Liver (tissue), 9 donors: ENCODE data around the gene WHRN. TPM values are rescaled to one million over a fixed set of nuclear protein-coding genes. Genes with fewer than 3 reads are reported as not detected.

Experiments used
- DNase-seq: peaks from one replicate; pipeline ENCODE4 v3.0.0-alpha.2; 2017; ENCODE audit warnings: low spot score
- H3K27ac ChIP-seq, 2 donors: one replicate each; pipeline ENCODE4 v1.7.0; 2013; ENCODE audit warnings: inconsistent platforms in 2 of 2, low read length in 2 of 2, control low read depth in 1 of 2, low read depth in 1 of 2, mild to moderate bottlenecking in 1 of 2
- H3K27me3 ChIP-seq, 4 donors: one replicate each; pipeline versions ENCODE4 v1.6.1 to v1.7.0; 2013; ENCODE audit warnings: low read length in 3 of 4, inconsistent platforms in 1 of 4, mild to moderate bottlenecking in 1 of 4, moderate library complexity in 1 of 4; ENCODE audit not compliant: control insufficient read depth in 4 of 4, insufficient read depth in 4 of 4
- H3K36me3 ChIP-seq, 4 donors: one replicate each; pipeline versions ENCODE4 v1.6.1 to v1.7.0; 2013; ENCODE audit warnings: low read length in 3 of 4, mild to moderate bottlenecking in 3 of 4, low read depth in 1 of 4, moderate library complexity in 1 of 4; ENCODE audit not compliant: control insufficient read depth in 4 of 4, insufficient read depth in 3 of 4
- H3K4me1 ChIP-seq, 4 donors: one replicate each; pipeline versions ENCODE4 v1.6.1 to v1.7.0; 2013; ENCODE audit warnings: low read length in 3 of 4, mild to moderate bottlenecking in 3 of 4, moderate library complexity in 1 of 4; ENCODE audit not compliant: control insufficient read depth in 4 of 4, insufficient read depth in 4 of 4
- H3K4me3 ChIP-seq, 3 donors: one replicate each; pipeline versions ENCODE4 v1.6.1 to v1.7.0; 2013; ENCODE audit warnings: low read length in 3 of 3, control low read depth in 1 of 3, low read depth in 1 of 3, mild to moderate bottlenecking in 1 of 3
- H3K9ac ChIP-seq, 2 donors: one replicate each; pipeline ENCODE4 v1.7.0; 2013; ENCODE audit warnings: low read length in 2 of 2, mild to moderate bottlenecking in 2 of 2, moderate library complexity in 2 of 2, control low read depth in 1 of 2, low read depth in 1 of 2
- H3K9me3 ChIP-seq, 4 donors: one replicate each; pipeline versions ENCODE4 v1.6.1 to v1.7.0; 2013; ENCODE audit warnings: low read length in 3 of 4; ENCODE audit not compliant: control insufficient read depth in 4 of 4
- EGR1 ChIP-seq, 2 donors: IDR thresholded peaks; 2 replicates each; pipeline ENCODE4 v1.6.1; 2016 to 2018; ENCODE audit warnings: antibody characterized with exemption in 2 of 2, low read depth in 2 of 2
- FOXA1 ChIP-seq: IDR thresholded peaks from 2 replicates; pipeline ENCODE4 v1.6.1; 2016; ENCODE audit warnings: antibody characterized with exemption
- FOXA2 ChIP-seq: IDR thresholded peaks from 2 replicates; pipeline ENCODE4 v1.6.1; 2016; ENCODE audit warnings: antibody characterized with exemption
- GABPA ChIP-seq, 2 donors: IDR thresholded peaks in 1 of 2; conservative IDR thresholded peaks in 1 of 2; 2 replicates each; pipeline ENCODE4 v1.6.1; 2016; ENCODE audit warnings: antibody characterized with exemption in 2 of 2, mild to moderate bottlenecking in 1 of 2, moderate library complexity in 1 of 2
- HNF4A ChIP-seq, 2 donors: conservative IDR thresholded peaks; 2 replicates each; pipeline ENCODE4 v1.6.1; 2016; ENCODE audit warnings: antibody characterized with exemption in 2 of 2, mild to moderate bottlenecking in 2 of 2
- HNF4G ChIP-seq: IDR thresholded peaks from 2 replicates; pipeline ENCODE4 v1.6.1; 2016; ENCODE audit warnings: antibody characterized with exemption
- JUND ChIP-seq, 2 donors: IDR thresholded peaks; 2 replicates each; pipeline ENCODE4 v1.6.1; 2016; ENCODE audit warnings: antibody characterized with exemption in 2 of 2
- NR2F2 ChIP-seq: IDR thresholded peaks from 2 replicates; pipeline ENCODE4 v1.6.1; 2016; ENCODE audit warnings: antibody characterized with exemption
- RAD21 ChIP-seq, 2 donors: IDR thresholded peaks; 2 replicates each; pipeline ENCODE4 v1.6.1; 2016; ENCODE audit warnings: antibody characterized with exemption in 2 of 2, mild to moderate bottlenecking in 2 of 2
- RXRA ChIP-seq, 2 donors: IDR thresholded peaks; 2 replicates each; pipeline ENCODE4 v1.6.1; 2017 to 2018; ENCODE audit warnings: antibody characterized with exemption in 2 of 2, mild to moderate bottlenecking in 1 of 2
- SP1 ChIP-seq: IDR thresholded peaks from 2 replicates; pipeline ENCODE4 v1.6.1; 2018; ENCODE audit warnings: antibody characterized with exemption, mild to moderate bottlenecking
- TAF1 ChIP-seq: conservative IDR thresholded peaks from 2 replicates; pipeline ENCODE4 v1.6.1; 2016; ENCODE audit warnings: antibody characterized with exemption, mild to moderate bottlenecking
- YY1 ChIP-seq: IDR thresholded peaks from 2 replicates; pipeline ENCODE4 v1.6.1; 2016; ENCODE audit warnings: antibody characterized with exemption, mild to moderate bottlenecking
- WGBS: extraction: QIAGEN DNeasy Blood & Tissue Kit; methylation state at CpG from one replicate; pipeline ENCODE4 v1.1.7; 2013; 5-methylcytosine and 5-hydroxymethylcytosine counted together
- polyA plus RNA-seq, 2 donors: library from polyadenylated mRNA; stranded (reverse) in 1 of 2; unstranded in 1 of 2; fragments of 200-250 nt in 1 of 2; fragments of >200 nt in 1 of 2; fragmentation: Nextera tagmentation in 1 of 2; extraction: Ambion mirVana in 1 of 2; gene quantifications; one replicate each; pipeline versions ENCODE4 v1.2.1 to v1.2.3, GENCODE V29; 2013 to 2015
- total RNA-seq, 2 donors: library from RNA; depleted of rRNA; stranded (reverse); fragments of >200 nt; gene quantifications; one replicate each; pipeline ENCODE4 v1.2.3, GENCODE V29; 2014
- TF ChIP-seq, protein P1 (sequence below): IDR thresholded peaks from 2 replicates; pipeline ENCODE4 v1.6.1; 2016; ENCODE audit warnings: antibody characterized with exemption
- TF ChIP-seq, protein P2 (sequence below): IDR thresholded peaks from 2 replicates; pipeline ENCODE4 v1.6.1; 2016; ENCODE audit warnings: antibody characterized with exemption
- TF ChIP-seq, protein P3 (sequence below): fragments of 150-350 bp; IDR thresholded peaks from 2 replicates; pipeline ENCODE4 v1.5.1; 2017; ENCODE audit warnings: improper control_type of control experiment, low read depth, low read length; ENCODE audit not compliant: missing input control
- TF ChIP-seq, protein P4 (sequence below): IDR thresholded peaks from 2 replicates; pipeline ENCODE4 v1.6.1; 2016; ENCODE audit warnings: antibody characterized with exemption, mild to moderate bottlenecking
- TF ChIP-seq, protein P5 (sequence below): IDR thresholded peaks from 2 replicates; pipeline ENCODE4 v1.6.1; 2016; ENCODE audit warnings: antibody characterized with exemption
- donor health status: healthy.
- donor health status: healthy.
- donor health status: healthy.
- donor health status: healthy.
- donor health status: healthy.

Gene WHRN
- total and polyA plus RNA-seq, 4 donors: 0.42 to 1.9 (median 0.88) TPM

DNA sequence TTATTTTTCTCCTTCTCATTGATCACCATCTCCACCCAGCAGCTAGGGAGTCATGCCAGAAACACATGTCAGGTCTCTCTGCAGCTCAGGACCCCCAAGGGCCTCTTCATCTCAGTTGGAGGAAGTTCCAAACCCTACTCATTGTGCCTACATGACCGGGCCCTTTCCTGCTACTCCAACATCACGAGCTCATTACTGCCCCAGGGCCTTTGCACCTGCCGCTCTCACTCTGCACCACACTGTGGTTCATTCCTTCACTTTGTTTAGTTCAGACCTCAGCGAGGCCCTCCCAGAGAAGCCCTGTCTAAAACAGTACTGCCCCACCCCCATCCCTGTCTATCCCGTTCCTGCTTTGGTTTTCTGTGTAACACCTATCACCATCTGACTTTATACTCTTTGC, 95.4 kb downstream of the WHRN start:
- no peak overlapping the region for H3K27ac ChIP-seq
- DNase-seq: no peak
- H3K4me3 ChIP-seq: no peak overlapping the region
- H3K9ac ChIP-seq: no peak overlapping the region
- 84% methylated on average over 5 of the region's 5 CpGs for WGBS
- no peaks in the 10 kb centered on the region for H3K27me3 ChIP-seq
- H3K36me3 ChIP-seq: no peaks in the 10 kb centered on the region
- TF ChIP-seq RXRA (IDR thresholded peaks at IDR 0.05) (no peak), GABPA (IDR thresholded peaks at IDR 0.05 in 1 of 2, conservative IDR thresholded peaks at IDR 0.05 in 1 of 2) (no peak), NR2F2 (no peak), HNF4A (conservative IDR thresholded peaks at IDR 0.05) (no peak), FOXA1 (no peak), SP1 (no peak), JUND (IDR thresholded peaks at IDR 0.05) (no peak)
- TF ChIP-seq, protein P1, sequence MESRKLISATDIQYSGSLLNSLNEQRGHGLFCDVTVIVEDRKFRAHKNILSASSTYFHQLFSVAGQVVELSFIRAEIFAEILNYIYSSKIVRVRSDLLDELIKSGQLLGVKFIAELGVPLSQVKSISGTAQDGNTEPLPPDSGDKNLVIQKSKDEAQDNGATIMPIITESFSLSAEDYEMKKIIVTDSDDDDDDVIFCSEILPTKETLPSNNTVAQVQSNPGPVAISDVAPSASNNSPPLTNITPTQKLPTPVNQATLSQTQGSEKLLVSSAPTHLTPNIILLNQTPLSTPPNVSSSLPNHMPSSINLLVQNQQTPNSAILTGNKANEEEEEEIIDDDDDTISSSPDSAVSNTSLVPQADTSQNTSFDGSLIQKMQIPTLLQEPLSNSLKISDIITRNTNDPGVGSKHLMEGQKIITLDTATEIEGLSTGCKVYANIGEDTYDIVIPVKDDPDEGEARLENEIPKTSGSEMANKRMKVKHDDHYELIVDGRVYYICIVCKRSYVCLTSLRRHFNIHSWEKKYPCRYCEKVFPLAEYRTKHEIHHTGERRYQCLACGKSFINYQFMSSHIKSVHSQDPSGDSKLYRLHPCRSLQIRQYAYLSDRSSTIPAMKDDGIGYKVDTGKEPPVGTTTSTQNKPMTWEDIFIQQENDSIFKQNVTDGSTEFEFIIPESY: no peak
- TF ChIP-seq, protein P2, sequence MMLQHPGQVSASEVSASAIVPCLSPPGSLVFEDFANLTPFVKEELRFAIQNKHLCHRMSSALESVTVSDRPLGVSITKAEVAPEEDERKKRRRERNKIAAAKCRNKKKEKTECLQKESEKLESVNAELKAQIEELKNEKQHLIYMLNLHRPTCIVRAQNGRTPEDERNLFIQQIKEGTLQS: no peak
- TF ChIP-seq, protein P3, sequence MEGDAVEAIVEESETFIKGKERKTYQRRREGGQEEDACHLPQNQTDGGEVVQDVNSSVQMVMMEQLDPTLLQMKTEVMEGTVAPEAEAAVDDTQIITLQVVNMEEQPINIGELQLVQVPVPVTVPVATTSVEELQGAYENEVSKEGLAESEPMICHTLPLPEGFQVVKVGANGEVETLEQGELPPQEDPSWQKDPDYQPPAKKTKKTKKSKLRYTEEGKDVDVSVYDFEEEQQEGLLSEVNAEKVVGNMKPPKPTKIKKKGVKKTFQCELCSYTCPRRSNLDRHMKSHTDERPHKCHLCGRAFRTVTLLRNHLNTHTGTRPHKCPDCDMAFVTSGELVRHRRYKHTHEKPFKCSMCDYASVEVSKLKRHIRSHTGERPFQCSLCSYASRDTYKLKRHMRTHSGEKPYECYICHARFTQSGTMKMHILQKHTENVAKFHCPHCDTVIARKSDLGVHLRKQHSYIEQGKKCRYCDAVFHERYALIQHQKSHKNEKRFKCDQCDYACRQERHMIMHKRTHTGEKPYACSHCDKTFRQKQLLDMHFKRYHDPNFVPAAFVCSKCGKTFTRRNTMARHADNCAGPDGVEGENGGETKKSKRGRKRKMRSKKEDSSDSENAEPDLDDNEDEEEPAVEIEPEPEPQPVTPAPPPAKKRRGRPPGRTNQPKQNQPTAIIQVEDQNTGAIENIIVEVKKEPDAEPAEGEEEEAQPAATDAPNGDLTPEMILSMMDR: no peak
- H3K4me1 ChIP-seq: peaks cover 0 to 4% (median 0%) of the 10 kb centered on the region in 4 donors
- H3K9me3 ChIP-seq: no peaks in the 10 kb centered on the region

DNA sequence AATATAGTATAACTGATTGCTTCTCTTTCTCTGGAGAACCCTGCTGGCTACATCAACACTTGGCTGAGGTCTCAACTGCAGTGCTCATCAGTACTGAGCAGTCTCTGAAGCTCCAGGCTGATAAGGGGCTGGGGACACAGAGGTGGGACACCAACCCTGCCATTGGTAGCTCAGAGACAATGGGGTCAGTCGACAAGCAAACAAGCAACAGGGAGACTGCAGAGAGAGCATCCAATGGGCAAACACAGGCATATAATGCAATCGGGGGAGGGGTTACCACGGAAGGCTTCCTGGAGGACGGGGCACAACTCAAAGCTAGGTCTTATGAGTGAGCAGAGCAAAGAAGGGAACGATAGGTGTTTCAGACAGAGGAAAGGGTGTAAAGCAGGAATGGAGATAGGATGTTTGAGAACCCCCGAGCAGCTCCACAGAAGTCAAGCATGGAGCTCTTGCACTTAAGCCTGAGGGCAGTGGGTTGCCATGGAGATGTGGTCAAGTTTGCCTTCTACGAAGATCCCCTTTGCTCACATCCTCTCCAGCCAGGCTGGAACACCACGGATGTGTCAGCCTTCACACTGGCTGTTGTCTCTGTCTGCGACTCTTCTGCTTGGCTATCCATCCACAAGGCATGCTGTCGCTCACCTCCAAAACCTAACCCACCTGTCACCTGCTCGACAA, 96.0 kb downstream of the WHRN start:
- H3K9ac ChIP-seq: no peak overlapping the region
- TF ChIP-seq GABPA (IDR thresholded peaks at IDR 0.05 in 1 of 2, conservative IDR thresholded peaks at IDR 0.05 in 1 of 2) (no peak), YY1 (no peak), FOXA2 (no peak), JUND (IDR thresholded peaks at IDR 0.05) (no peak), RAD21 (IDR thresholded peaks at IDR 0.05) (no peak), FOXA1 (no peak), SP1 (no peak), HNF4G (no peak), EGR1 (IDR thresholded peaks at IDR 0.05; ENCODE audit: low read depth in 2 of 2) (no peak), NR2F2 (no peak), HNF4A (conservative IDR thresholded peaks at IDR 0.05) (no peak), TAF1 (no peak), RXRA (IDR thresholded peaks at IDR 0.05) (no peak)
- TF ChIP-seq, protein P1: no peak
- TF ChIP-seq, protein P2: no peak
- TF ChIP-seq, protein P4, sequence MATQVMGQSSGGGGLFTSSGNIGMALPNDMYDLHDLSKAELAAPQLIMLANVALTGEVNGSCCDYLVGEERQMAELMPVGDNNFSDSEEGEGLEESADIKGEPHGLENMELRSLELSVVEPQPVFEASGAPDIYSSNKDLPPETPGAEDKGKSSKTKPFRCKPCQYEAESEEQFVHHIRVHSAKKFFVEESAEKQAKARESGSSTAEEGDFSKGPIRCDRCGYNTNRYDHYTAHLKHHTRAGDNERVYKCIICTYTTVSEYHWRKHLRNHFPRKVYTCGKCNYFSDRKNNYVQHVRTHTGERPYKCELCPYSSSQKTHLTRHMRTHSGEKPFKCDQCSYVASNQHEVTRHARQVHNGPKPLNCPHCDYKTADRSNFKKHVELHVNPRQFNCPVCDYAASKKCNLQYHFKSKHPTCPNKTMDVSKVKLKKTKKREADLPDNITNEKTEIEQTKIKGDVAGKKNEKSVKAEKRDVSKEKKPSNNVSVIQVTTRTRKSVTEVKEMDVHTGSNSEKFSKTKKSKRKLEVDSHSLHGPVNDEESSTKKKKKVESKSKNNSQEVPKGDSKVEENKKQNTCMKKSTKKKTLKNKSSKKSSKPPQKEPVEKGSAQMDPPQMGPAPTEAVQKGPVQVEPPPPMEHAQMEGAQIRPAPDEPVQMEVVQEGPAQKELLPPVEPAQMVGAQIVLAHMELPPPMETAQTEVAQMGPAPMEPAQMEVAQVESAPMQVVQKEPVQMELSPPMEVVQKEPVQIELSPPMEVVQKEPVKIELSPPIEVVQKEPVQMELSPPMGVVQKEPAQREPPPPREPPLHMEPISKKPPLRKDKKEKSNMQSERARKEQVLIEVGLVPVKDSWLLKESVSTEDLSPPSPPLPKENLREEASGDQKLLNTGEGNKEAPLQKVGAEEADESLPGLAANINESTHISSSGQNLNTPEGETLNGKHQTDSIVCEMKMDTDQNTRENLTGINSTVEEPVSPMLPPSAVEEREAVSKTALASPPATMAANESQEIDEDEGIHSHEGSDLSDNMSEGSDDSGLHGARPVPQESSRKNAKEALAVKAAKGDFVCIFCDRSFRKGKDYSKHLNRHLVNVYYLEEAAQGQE: no peak
- TF ChIP-seq, protein P3: no peak
- TF ChIP-seq, protein P5, sequence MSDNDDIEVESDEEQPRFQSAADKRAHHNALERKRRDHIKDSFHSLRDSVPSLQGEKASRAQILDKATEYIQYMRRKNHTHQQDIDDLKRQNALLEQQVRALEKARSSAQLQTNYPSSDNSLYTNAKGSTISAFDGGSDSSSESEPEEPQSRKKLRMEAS: no peak
- DNase-seq: no peak
- H3K4me1 ChIP-seq: peaks cover 0 to 4% (median 0%) of the 10 kb centered on the region in 4 donors
- 74% methylated on average over 11 of the region's 11 CpGs for WGBS
- no peak overlapping the region for H3K27ac ChIP-seq
- no peak overlapping the region for H3K4me3 ChIP-seq
- H3K27me3 ChIP-seq: no peaks in the 10 kb centered on the region
- H3K9me3 ChIP-seq: no peaks in the 10 kb centered on the region
- no peaks in the 10 kb centered on the region for H3K36me3 ChIP-seq
